ENCODE data around the gene ZFP2. TPM values are rescaled to one million over a fixed set of nuclear protein-coding genes. Genes with fewer than 3 reads are reported as not detected.
"Not testable (repeated sequence)": the region's sequence is repeated elsewhere in the genome, so short reads cannot be mapped to it uniquely, and the experiment has no call there.

ZFP2 gene
- total RNA-seq, 2 donors from 2014 or later: 4.5 to 5.5 TPM

DNA sequence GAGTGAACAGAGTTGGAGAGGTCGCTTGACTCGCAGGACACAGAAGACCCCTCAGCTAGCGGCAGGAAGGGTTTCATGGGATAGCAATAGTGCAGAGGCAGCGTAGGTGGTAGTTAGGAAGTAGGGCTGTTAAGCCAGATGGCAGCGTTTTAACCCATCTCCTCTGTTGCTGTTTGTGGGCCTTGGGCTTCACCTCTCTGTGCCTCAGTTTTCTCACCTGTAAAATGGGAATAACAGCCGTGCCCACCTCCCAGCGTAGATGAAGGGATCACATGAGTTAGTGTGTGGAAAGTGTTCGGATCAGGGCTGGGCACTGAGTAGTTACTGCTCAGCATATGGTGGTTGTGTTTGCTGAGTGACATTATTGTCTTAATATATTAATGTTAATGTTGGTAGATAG is 34.1 kb upstream of the ZFP2 start:
- Histone ChIP-seq H3K4me1 (replicated peaks) (no peaks in the 10 kb centered on the region), H3K27me3 (replicated peaks; ENCODE audit: insufficient read depth) (no peaks in the 10 kb centered on the region), H3K4me3 (no peak overlapping the region), H3K9me3 (no peaks in the 10 kb centered on the region), H3K27ac (no peak overlapping the region), H3K36me3 (no peaks in the 10 kb centered on the region)
- TF ChIP-seq, protein P1, sequence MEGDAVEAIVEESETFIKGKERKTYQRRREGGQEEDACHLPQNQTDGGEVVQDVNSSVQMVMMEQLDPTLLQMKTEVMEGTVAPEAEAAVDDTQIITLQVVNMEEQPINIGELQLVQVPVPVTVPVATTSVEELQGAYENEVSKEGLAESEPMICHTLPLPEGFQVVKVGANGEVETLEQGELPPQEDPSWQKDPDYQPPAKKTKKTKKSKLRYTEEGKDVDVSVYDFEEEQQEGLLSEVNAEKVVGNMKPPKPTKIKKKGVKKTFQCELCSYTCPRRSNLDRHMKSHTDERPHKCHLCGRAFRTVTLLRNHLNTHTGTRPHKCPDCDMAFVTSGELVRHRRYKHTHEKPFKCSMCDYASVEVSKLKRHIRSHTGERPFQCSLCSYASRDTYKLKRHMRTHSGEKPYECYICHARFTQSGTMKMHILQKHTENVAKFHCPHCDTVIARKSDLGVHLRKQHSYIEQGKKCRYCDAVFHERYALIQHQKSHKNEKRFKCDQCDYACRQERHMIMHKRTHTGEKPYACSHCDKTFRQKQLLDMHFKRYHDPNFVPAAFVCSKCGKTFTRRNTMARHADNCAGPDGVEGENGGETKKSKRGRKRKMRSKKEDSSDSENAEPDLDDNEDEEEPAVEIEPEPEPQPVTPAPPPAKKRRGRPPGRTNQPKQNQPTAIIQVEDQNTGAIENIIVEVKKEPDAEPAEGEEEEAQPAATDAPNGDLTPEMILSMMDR (IDR thresholded peaks at IDR 0.05): no peak
- TF ChIP-seq POLR2AphosphoS5 (IDR thresholded peaks at IDR 0.05): no peak
- TF ChIP-seq POLR2A (IDR thresholded peaks at IDR 0.05): no peak
- intact Hi-C loops (cut with DNase I): no loop called here
- no peak for DNase-seq (ENCODE audit: low spot score)
- 95% methylated on average over 8 of the region's 8 CpGs for WGBS

DNA sequence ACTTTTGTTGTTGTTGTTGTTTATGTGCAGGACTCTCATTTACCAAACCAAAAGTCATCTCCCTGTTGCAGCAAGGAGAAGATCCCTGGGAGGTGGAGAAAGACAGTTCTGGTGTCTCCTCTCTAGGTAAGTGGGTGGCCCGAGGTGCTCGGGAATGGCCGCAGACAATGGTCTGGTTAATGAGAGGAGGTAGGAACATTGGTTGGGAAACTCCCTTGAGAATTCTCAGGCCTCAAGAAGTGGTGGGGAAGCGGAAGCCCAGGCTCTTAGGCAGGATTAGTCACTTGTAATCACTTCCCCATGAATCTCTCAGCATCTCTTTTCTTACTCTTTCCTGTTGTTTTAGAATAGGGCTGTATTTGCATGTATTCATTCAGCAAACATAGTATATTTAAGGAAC is 28.8 kb upstream of the ZFP2 start:
- no peak for DNase-seq (ENCODE audit: low spot score)
- H3K4me3 ChIP-seq: no peak overlapping the region
- no peaks in the 10 kb centered on the region for H3K9me3 ChIP-seq
- H3K4me1 ChIP-seq (replicated peaks): no peaks in the 10 kb centered on the region
- WGBS: 71% methylated on average over 4 of the region's 4 CpGs
- H3K27ac ChIP-seq: no peak overlapping the region
- no peaks in the 10 kb centered on the region for H3K36me3 ChIP-seq
- TF ChIP-seq, protein P1 (IDR thresholded peaks at IDR 0.05): no peak
- TF ChIP-seq POLR2AphosphoS5 (IDR thresholded peaks at IDR 0.05) (no peak), POLR2A (IDR thresholded peaks at IDR 0.05) (no peak)
- no peaks in the 10 kb centered on the region for H3K27me3 ChIP-seq (replicated peaks; ENCODE audit: insufficient read depth)
- intact Hi-C loops (cut with DNase I): no loop called here

DNA sequence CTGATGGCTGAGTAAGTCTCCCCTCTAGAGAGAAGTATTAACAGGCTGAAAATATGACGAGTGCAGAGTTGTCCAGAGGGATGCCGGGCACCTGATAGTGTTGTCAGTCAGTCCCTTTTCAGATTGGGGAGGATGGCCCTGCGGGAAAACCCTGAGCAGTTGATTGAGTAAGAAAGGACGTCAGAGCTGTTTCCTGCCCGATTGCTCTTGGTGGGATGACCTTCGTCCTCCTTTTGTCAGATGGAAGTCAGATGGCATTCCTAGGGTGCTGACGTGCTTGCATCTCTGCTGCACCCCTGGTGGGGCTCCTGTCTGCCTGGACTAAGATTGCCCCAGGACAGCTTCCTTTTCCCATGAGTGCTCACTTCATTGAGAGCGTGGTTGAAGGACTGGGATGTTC is 26.1 kb upstream of the ZFP2 start:
- Histone ChIP-seq H3K4me3 (no peak overlapping the region), H3K27ac (no peak overlapping the region), H3K36me3 (peaks cover 0 to 4% of the 10 kb centered on the region in 2 donors), H3K27me3 (replicated peaks; ENCODE audit: insufficient read depth) (no peaks in the 10 kb centered on the region), H3K4me1 (replicated peaks) (no peaks in the 10 kb centered on the region), H3K9me3 (no peaks in the 10 kb centered on the region)
- DNase-seq (ENCODE audit: low spot score): no peak
- intact Hi-C loops (cut with DNase I): no loop called here
- 96% methylated on average over 8 of the region's 8 CpGs for WGBS
- TF ChIP-seq POLR2AphosphoS5 (IDR thresholded peaks at IDR 0.05): no peak
- TF ChIP-seq, protein P1 (IDR thresholded peaks at IDR 0.05): no peak
- TF ChIP-seq POLR2A (IDR thresholded peaks at IDR 0.05): no peak

DNA sequence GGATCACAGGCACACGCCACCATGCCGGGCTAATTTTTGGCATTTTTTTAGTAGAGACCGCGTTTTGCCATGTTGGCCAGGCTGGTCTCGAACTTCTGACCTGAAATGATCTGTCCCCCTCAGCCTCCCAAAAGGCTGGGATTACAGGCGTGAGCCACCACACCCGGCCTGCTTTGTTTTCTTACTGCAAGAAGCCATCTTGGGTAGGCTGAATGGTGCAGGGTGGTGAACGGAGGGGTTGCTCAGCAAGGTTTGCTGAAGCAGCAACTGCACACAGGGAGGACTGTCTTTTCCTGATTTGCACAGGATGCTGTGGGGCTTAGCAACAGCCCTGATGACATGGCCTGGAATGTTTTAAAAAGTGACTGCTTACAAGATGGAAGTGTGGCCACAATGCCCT is 25.3 kb upstream of the ZFP2 start:
- Histone ChIP-seq H3K36me3 (peaks cover under 1 to 12% of the 10 kb centered on the region in 2 donors), H3K4me3 (no peak overlapping the region), H3K9me3 (no peaks in the 10 kb centered on the region), H3K27ac (no peak overlapping the region), H3K4me1 (replicated peaks) (no peaks in the 10 kb centered on the region), H3K27me3 (replicated peaks; ENCODE audit: insufficient read depth) (no peaks in the 10 kb centered on the region)
- no peak for DNase-seq (ENCODE audit: low spot score)
- WGBS: 97% methylated on average over 8 of the region's 8 CpGs
- TF ChIP-seq POLR2A (IDR thresholded peaks at IDR 0.05) (no peak), POLR2AphosphoS5 (IDR thresholded peaks at IDR 0.05) (no peak)
- TF ChIP-seq, protein P1 (IDR thresholded peaks at IDR 0.05): no peak
- intact Hi-C loops (cut with DNase I): no loop called here

DNA sequence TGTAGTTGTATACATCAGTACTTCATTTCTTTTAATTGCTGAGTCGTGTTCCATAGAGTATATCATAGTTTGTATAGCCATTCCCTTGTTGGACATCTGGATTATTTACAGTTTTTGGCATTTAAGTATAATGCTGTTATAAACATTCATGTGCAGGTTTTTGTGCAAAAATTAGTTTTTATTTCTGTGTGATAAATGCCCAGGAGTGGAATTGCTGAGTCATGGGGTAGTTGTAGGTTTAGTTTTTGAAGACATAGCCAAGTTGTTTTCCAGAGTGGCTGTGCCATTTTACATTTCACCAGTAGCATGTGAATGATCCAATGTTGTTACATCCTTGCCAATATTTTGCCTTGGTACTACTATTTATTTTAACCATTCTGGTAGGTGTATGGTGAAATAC is 23.4 kb upstream of the ZFP2 start:
- intact Hi-C loops (cut with DNase I): no loop called here
- H3K27me3 ChIP-seq (replicated peaks; ENCODE audit: insufficient read depth): no peaks in the 10 kb centered on the region
- WGBS: 93% methylated on average over 1 of the region's 1 CpG
- no peak overlapping the region for H3K27ac ChIP-seq
- no peaks in the 10 kb centered on the region for H3K9me3 ChIP-seq
- no peak overlapping the region for H3K4me3 ChIP-seq
- peaks cover 10 to 20% of the 10 kb centered on the region in 2 donors for H3K36me3 ChIP-seq
- no peak for DNase-seq (ENCODE audit: low spot score)
- H3K4me1 ChIP-seq (replicated peaks): no peaks in the 10 kb centered on the region
- TF ChIP-seq POLR2AphosphoS5 (IDR thresholded peaks at IDR 0.05) (no peak), POLR2A (IDR thresholded peaks at IDR 0.05) (no peak)
- TF ChIP-seq, protein P1 (IDR thresholded peaks at IDR 0.05): no peak

DNA sequence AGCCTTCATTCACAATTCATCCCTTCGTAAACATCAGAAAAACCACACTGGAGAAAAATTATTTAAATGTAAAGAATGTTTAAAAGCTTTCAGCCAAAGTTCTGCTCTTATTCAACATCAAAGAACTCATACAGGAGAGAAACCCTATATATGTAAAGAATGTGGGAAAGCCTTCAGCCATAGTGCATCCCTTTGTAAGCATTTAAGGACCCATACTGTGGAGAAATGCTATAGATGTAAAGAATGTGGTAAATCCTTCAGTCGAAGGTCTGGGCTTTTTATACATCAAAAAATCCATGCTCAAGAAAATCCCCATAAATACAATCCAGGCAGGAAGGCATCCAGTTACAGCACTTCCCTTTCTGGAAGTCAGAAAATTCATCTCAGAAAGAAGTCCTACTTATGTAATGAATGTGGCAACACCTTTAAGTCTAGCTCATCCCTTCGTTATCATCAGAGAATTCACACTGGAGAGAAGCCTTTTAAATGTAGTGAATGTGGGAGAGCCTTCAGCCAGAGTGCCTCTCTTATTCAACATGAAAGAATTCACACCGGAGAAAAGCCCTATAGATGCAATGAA is 12.5 kb upstream of the ZFP2 start:
- H3K36me3 ChIP-seq, H3K9me3 ChIP-seq: not testable (repeated sequence)

More for the DNA sequence above, 12.5 kb upstream of the ZFP2 start:
- H3K4me1 ChIP-seq (replicated peaks); H3K27ac ChIP-seq; intact Hi-C loops (cut with DNase I); H3K4me3 ChIP-seq; DNase-seq (ENCODE audit: low spot score); H3K27me3 ChIP-seq (replicated peaks; ENCODE audit: insufficient read depth): not testable (repeated sequence)
- 98% methylated on average over 4 of the region's 4 CpGs for WGBS

All from prostate gland (tissue), 2 donors.